ENCODE measurements around the gene PRORP. TPM values are rescaled to one million over a fixed set of nuclear protein-coding genes. Genes with fewer than 3 reads are reported as not detected.

PRORP gene
- total RNA-seq, 1 experiment from 2014 or later: 30.5 TPM

DNA sequence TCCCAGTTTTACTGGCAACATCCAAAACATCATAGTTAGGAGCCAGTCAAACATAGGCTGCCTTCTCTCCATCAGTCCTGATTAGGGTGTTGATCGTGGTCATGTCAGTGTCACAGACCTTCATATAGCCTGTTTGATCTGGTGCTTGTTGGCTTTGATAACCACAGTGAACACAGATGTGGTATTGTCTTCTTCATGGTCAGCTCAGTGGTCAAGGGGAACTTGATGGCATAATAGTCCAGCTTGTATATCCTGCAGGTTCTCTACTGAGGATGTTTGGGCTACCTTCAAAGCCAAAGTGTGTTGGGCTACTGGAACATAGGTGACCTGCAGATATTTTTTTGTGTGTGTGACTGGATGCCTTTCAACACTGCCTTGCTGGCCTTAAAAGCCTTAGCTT lies 21.7 kb downstream of the PRORP start:
- Mint-ChIP-seq H3K9me3 (ENCODE audit: unreplicated experiment) (no peaks in the 10 kb centered on the region), H3K27ac (ENCODE audit: low read depth, unreplicated experiment) (no peak overlapping the region), H3K36me3 (ENCODE audit: insufficient read depth, unreplicated experiment) (peaks cover 48% of the 10 kb centered on the region), H3K27me3 (ENCODE audit: insufficient read depth, unreplicated experiment) (no peaks in the 10 kb centered on the region), H3K4me3 (ENCODE audit: unreplicated experiment) (no peak overlapping the region), H3K4me1 (ENCODE audit: insufficient read depth, unreplicated experiment) (peaks cover 5% of the 10 kb centered on the region)
- TF ChIP-seq, protein P1, sequence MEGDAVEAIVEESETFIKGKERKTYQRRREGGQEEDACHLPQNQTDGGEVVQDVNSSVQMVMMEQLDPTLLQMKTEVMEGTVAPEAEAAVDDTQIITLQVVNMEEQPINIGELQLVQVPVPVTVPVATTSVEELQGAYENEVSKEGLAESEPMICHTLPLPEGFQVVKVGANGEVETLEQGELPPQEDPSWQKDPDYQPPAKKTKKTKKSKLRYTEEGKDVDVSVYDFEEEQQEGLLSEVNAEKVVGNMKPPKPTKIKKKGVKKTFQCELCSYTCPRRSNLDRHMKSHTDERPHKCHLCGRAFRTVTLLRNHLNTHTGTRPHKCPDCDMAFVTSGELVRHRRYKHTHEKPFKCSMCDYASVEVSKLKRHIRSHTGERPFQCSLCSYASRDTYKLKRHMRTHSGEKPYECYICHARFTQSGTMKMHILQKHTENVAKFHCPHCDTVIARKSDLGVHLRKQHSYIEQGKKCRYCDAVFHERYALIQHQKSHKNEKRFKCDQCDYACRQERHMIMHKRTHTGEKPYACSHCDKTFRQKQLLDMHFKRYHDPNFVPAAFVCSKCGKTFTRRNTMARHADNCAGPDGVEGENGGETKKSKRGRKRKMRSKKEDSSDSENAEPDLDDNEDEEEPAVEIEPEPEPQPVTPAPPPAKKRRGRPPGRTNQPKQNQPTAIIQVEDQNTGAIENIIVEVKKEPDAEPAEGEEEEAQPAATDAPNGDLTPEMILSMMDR (IDR thresholded peaks at IDR 0.05; ENCODE audit: unreplicated experiment): no peak
- BruUV-seq (replicated peaks): no TSS peak
- CTCF ChIA-PET: interaction anchor here (0.8 to 5.1 kb wide), 4 partner anchors 21 to 277 kb away, joined by 3 to 92 read pairs (median 14); no protein-coding TSS in a partner anchor
- POLR2A ChIA-PET: interaction anchor here (0.6 to 1.3 kb wide), 3 partner anchors 12 to 261 kb away, joined by 3 to 6 read pairs (median 3); partner anchors contain the start of gene NFKBIA
- intact Hi-C loops (cut with micrococcal nuclease): loop anchor here (5.0 kb wide), 1 partner anchor 83 kb away; no protein-coding TSS in a partner anchor
- no peak for DNase-seq (ENCODE audit: unreplicated experiment)

DNA sequence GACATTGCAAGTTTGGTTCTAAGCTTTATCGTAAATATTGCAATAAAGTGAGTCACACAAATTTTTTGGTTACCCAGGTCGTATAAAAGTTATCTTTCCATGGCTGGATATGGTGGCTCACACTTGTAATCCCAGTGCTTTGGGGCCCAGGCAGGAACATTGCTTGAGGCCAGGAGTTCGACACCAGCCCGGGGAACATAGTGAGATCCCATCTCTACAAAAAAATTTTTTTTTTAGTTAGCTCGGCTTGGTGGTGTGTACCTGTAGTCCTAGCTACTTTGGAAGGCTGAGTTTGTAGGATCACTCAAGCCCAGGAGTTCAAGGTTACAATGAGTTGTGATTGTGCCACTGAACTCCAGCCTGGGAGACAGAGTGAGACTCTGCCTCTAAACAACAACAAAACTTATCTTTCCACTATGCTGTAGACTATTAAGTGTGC lies 24.4 kb downstream of the PRORP start:
- TF ChIP-seq, protein P1 (IDR thresholded peaks at IDR 0.05; ENCODE audit: unreplicated experiment): no peak
- H3K9me3 Mint-ChIP-seq (ENCODE audit: unreplicated experiment): no peaks in the 10 kb centered on the region
- peaks cover 11% of the 10 kb centered on the region for H3K4me1 Mint-ChIP-seq (ENCODE audit: insufficient read depth, unreplicated experiment)
- no peak overlapping the region for H3K27ac Mint-ChIP-seq (ENCODE audit: low read depth, unreplicated experiment)
- peaks cover 60% of the 10 kb centered on the region for H3K36me3 Mint-ChIP-seq (ENCODE audit: insufficient read depth, unreplicated experiment)
- DNase-seq (ENCODE audit: unreplicated experiment): no peak
- BruUV-seq (replicated peaks): no TSS peak
- intact Hi-C loops (cut with micrococcal nuclease): no loop called here
- no peaks in the 10 kb centered on the region for H3K27me3 Mint-ChIP-seq (ENCODE audit: insufficient read depth, unreplicated experiment)
- POLR2A ChIA-PET: interaction anchor here (0.9 to 2.2 kb wide), 4 partner anchors 9 to 83 kb away, joined by 3 to 7 read pairs (median 4); no protein-coding TSS in a partner anchor
- CTCF ChIA-PET: interaction anchor here (1.3 kb wide), 1 partner anchor 267 kb away, joined by 4 read pairs; no protein-coding TSS in a partner anchor
- no peak overlapping the region for H3K4me3 Mint-ChIP-seq (ENCODE audit: unreplicated experiment)

DNA sequence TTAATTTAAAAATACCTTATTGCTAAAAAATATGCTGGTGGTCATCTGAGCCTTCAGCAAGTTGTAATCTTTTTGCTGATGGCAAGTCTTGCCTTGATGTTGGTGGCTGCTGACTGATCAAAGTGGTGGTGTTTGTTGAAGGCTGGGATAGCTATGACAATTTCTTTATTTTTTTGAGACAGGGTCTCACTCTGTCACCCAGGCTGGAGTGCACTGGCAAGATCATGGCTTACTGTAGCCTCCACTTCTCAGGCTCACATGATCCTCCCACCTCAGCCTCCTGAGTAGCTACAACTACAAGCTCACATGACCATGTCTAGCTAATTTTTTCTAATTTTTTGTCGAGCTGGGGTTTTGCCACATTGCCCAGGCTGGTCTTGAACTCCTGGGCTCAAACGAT lies 24.8 kb downstream of the PRORP start:
- TF ChIP-seq, protein P1 (IDR thresholded peaks at IDR 0.05; ENCODE audit: unreplicated experiment): no peak
- intact Hi-C loops (cut with micrococcal nuclease): no loop called here
- DNase-seq (ENCODE audit: unreplicated experiment): no peak

DNA sequence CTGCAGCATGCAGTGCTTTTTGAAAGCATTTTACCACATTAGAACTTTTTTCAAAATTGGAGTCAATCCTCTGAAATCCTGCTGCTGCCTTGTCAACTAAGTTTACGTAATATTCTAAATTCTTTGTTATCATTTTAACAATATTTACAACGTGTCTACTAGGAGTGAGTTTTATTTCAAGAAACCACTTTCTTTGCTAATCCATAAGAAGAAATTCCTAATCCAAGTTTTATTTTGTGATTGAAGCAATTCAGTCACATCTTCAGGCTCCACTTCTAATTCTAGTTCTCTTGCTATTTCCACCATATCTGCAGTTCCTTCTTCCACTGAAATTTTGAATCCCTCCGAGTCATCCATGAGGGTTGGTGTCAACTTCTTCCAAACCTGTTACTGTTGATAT lies 25.4 kb downstream of the PRORP start:
- peaks cover 64% of the 10 kb centered on the region for H3K36me3 Mint-ChIP-seq (ENCODE audit: insufficient read depth, unreplicated experiment)
- H3K4me3 Mint-ChIP-seq (ENCODE audit: unreplicated experiment): no peak overlapping the region
- no peaks in the 10 kb centered on the region for H3K27me3 Mint-ChIP-seq (ENCODE audit: insufficient read depth, unreplicated experiment)
- CTCF ChIA-PET: no interaction called here
- BruUV-seq (replicated peaks): no TSS peak
- POLR2A ChIA-PET: interaction anchor here (1.0 to 2.2 kb wide), 2 partner anchors 13 to 260 kb away, joined by 3 to 7 read pairs; no protein-coding TSS in a partner anchor
- intact Hi-C loops (cut with micrococcal nuclease): no loop called here
- TF ChIP-seq, protein P1 (IDR thresholded peaks at IDR 0.05; ENCODE audit: unreplicated experiment): no peak
- H3K4me1 Mint-ChIP-seq (ENCODE audit: insufficient read depth, unreplicated experiment): peaks cover 11% of the 10 kb centered on the region
- no peaks in the 10 kb centered on the region for H3K9me3 Mint-ChIP-seq (ENCODE audit: unreplicated experiment)
- H3K27ac Mint-ChIP-seq (ENCODE audit: low read depth, unreplicated experiment): no peak overlapping the region
- no peak for DNase-seq (ENCODE audit: unreplicated experiment)

More for the DNA sequence above, 24.8 kb downstream of the PRORP start:
- Mint-ChIP-seq H3K4me1 (ENCODE audit: insufficient read depth, unreplicated experiment) (peaks cover 11% of the 10 kb centered on the region), H3K36me3 (ENCODE audit: insufficient read depth, unreplicated experiment) (peaks cover 64% of the 10 kb centered on the region), H3K9me3 (ENCODE audit: unreplicated experiment) (no peaks in the 10 kb centered on the region), H3K27me3 (ENCODE audit: insufficient read depth, unreplicated experiment) (no peaks in the 10 kb centered on the region), H3K27ac (ENCODE audit: low read depth, unreplicated experiment) (no peak overlapping the region), H3K4me3 (ENCODE audit: unreplicated experiment) (no peak overlapping the region)
- BruUV-seq (replicated peaks): no TSS peak
- CTCF ChIA-PET: interaction anchor here (1.3 kb wide), 1 partner anchor 266 kb away, joined by 4 read pairs; no protein-coding TSS in a partner anchor
- POLR2A ChIA-PET: interaction anchor here (0.9 to 2.2 kb wide), 2 partner anchors 9 to 13 kb away, joined by 4 to 7 read pairs; no protein-coding TSS in a partner anchor

All from MCF 10A (cell line).